ENCODE results near the gene LPCAT3. TPM values are rescaled to one million over a fixed set of nuclear protein-coding genes. Genes with fewer than 3 reads are reported as not detected.

The LPCAT3 gene
- total RNA-seq, 1 experiment from 2014 or later = 16.3 TPM

- ChIA-PET CTCF (no interaction called here), POLR2A (ENCODE audit: unreplicated experiment) (no interaction called here)
- Histone ChIP-seq H3K79me2 (ENCODE audit: low read length) (no peaks in the 10 kb centered on the region), H3K36me3 (ENCODE audit: low read depth, low read length) (no peaks in the 10 kb centered on the region), H3K9me3 (ENCODE audit: low read length) (no peaks in the 10 kb centered on the region), H2AFZ (ENCODE audit: low read length) (no peak overlapping the region), H3K9me2 (replicated peaks; ENCODE audit: low read length) (no peaks in the 10 kb centered on the region), H3K4me2 (ENCODE audit: low read length) (no peak overlapping the region), H3F3A (ENCODE audit: low read length, unreplicated experiment) (no peaks in the 10 kb centered on the region), H4K20me1 (ENCODE audit: low read length) (no peaks in the 10 kb centered on the region), H3K4me3 (ENCODE audit: low read length) (no peak overlapping the region), H3K27ac (ENCODE audit: low read length) (no peak overlapping the region), H3K4me1 (ENCODE audit: insufficient read depth, low read length) (no peaks in the 10 kb centered on the region), H3K9ac (ENCODE audit: low read length) (no peak overlapping the region), H3K27me3 (ENCODE audit: low read length) (no peaks in the 10 kb centered on the region)
- intact Hi-C loops (cut with micrococcal nuclease) = no loop called here
- BruUV-seq (replicated peaks) = no TSS peak
- DNase-seq (no peak), ATAC-seq (no peak)
- TF ChIP-seq CTCF (conservative IDR thresholded peaks at IDR 0.05; ENCODE audit: low read depth, low read length) = no peak
- no peak for TF ChIP-seq EZH2 (IDR thresholded peaks at IDR 0.05; ENCODE audit: low read length, unreplicated experiment)
- no peak for TF ChIP-seq EZH2phosphoT487 (IDR thresholded peaks at IDR 0.05; ENCODE audit: borderline replicate concordance, low read length)
Observed at GRCh38 chr12:6952863-6953441, 65.3 kb downstream of the LPCAT3 start.

- Histone ChIP-seq H4K20me1 (ENCODE audit: low read length) (no peaks in the 10 kb centered on the region), H2AFZ (ENCODE audit: low read length) (no peak overlapping the region), H3K9me3 (ENCODE audit: low read length) (no peaks in the 10 kb centered on the region), H3K27me3 (ENCODE audit: low read length) (no peaks in the 10 kb centered on the region), H3F3A (ENCODE audit: low read length, unreplicated experiment) (no peaks in the 10 kb centered on the region), H3K9me2 (replicated peaks; ENCODE audit: low read length) (no peaks in the 10 kb centered on the region), H3K4me2 (ENCODE audit: low read length) (no peak overlapping the region), H3K9ac (ENCODE audit: low read length) (no peak overlapping the region), H3K79me2 (ENCODE audit: low read length) (no peaks in the 10 kb centered on the region), H3K4me3 (ENCODE audit: low read length) (no peak overlapping the region), H3K36me3 (ENCODE audit: low read depth, low read length) (no peaks in the 10 kb centered on the region), H3K4me1 (ENCODE audit: insufficient read depth, low read length) (no peaks in the 10 kb centered on the region), H3K27ac (ENCODE audit: low read length) (no peak overlapping the region)
- no TSS peak for BruUV-seq (replicated peaks)
- no peak for TF ChIP-seq EZH2phosphoT487 (IDR thresholded peaks at IDR 0.05; ENCODE audit: borderline replicate concordance, low read length)
- TF ChIP-seq EZH2 (IDR thresholded peaks at IDR 0.05; ENCODE audit: low read length, unreplicated experiment) = no peak
- TF ChIP-seq CTCF (conservative IDR thresholded peaks at IDR 0.05; ENCODE audit: low read depth, low read length) = no peak
- no peak for ATAC-seq
- intact Hi-C loops (cut with micrococcal nuclease) = no loop called here
- ChIA-PET CTCF (no interaction called here), POLR2A (ENCODE audit: unreplicated experiment) (no interaction called here)
- no peak for DNase-seq
Observed at GRCh38 chr12:6952121-6952862, 66.0 kb downstream of the LPCAT3 start.

- Histone ChIP-seq H3K27ac (ENCODE audit: low read length) (no peak overlapping the region), H3K27me3 (ENCODE audit: low read length) (no peaks in the 10 kb centered on the region), H3K4me2 (ENCODE audit: low read length) (no peak overlapping the region), H3K9me3 (ENCODE audit: low read length) (no peaks in the 10 kb centered on the region), H2AFZ (ENCODE audit: low read length) (no peak overlapping the region), H3K79me2 (ENCODE audit: low read length) (no peaks in the 10 kb centered on the region), H3K9me2 (replicated peaks; ENCODE audit: low read length) (no peaks in the 10 kb centered on the region), H3K4me3 (ENCODE audit: low read length) (no peak overlapping the region), H3F3A (ENCODE audit: low read length, unreplicated experiment) (no peaks in the 10 kb centered on the region), H3K36me3 (ENCODE audit: low read depth, low read length) (no peaks in the 10 kb centered on the region), H3K9ac (ENCODE audit: low read length) (no peak overlapping the region), H3K4me1 (ENCODE audit: insufficient read depth, low read length) (0 out of 2 replicates have a peak, but pooled peaks cover 3% of the 10 kb centered on the region), H4K20me1 (ENCODE audit: low read length) (no peaks in the 10 kb centered on the region)
- intact Hi-C loops (cut with micrococcal nuclease) = no loop called here
- no TSS peak for BruUV-seq (replicated peaks)
- ATAC-seq = no peak
- no peak for DNase-seq
- CTCF ChIA-PET = no interaction called here
- POLR2A ChIA-PET (ENCODE audit: unreplicated experiment) = no interaction called here
- TF ChIP-seq EZH2phosphoT487 (IDR thresholded peaks at IDR 0.05; ENCODE audit: borderline replicate concordance, low read length) = no peak
- no peak for TF ChIP-seq CTCF (conservative IDR thresholded peaks at IDR 0.05; ENCODE audit: low read depth, low read length)
- TF ChIP-seq EZH2 (IDR thresholded peaks at IDR 0.05; ENCODE audit: low read length, unreplicated experiment) = no peak
Observed at GRCh38 chr12:6951551-6952120, 66.6 kb downstream of the LPCAT3 start.

Data from PC-3 (cell line).